Measurements from ENCODE around the gene TACC2.
"Not testable (repeated sequence)": the region's sequence is repeated elsewhere in the genome, so short reads cannot be mapped to it uniquely, and the experiment has no call there.

TACC2 gene

GRCh38 chr10:122194251-122194650 lies 205.3 kb downstream of the TACC2 start:
- H3K27me3 ChIP-seq (ENCODE audit: control insufficient read depth, insufficient read depth, low read length) = no peaks in the 10 kb centered on the region
- H3K9ac ChIP-seq (ENCODE audit: low read length) = no peak overlapping the region
- peaks cover 14% of the 10 kb centered on the region for H3K36me3 ChIP-seq (ENCODE audit: control insufficient read depth, insufficient read depth, low read length)
- H3K9me3 ChIP-seq (ENCODE audit: control insufficient read depth, low read length) = no peaks in the 10 kb centered on the region
- H3K4me3 ChIP-seq (ENCODE audit: low read length) = no peak overlapping the region
- H3K4me1 ChIP-seq (ENCODE audit: control insufficient read depth, insufficient read depth, low read length) = no peaks in the 10 kb centered on the region

- no peaks in the 10 kb centered on the region for H3K9me3 ChIP-seq (ENCODE audit: control insufficient read depth, low read length)
- no peak overlapping the region for H3K9ac ChIP-seq (ENCODE audit: low read length)
- H3K27me3 ChIP-seq (ENCODE audit: control insufficient read depth, insufficient read depth, low read length) = no peaks in the 10 kb centered on the region
- peaks cover 14% of the 10 kb centered on the region for H3K36me3 ChIP-seq (ENCODE audit: control insufficient read depth, insufficient read depth, low read length)
- H3K4me1 ChIP-seq (ENCODE audit: control insufficient read depth, insufficient read depth, low read length) = no peaks in the 10 kb centered on the region
- no peak overlapping the region for H3K4me3 ChIP-seq (ENCODE audit: low read length)
Measured at GRCh38 chr10:122196218-122196617, 207.3 kb downstream of the TACC2 start.

- Histone ChIP-seq H3K27me3 (ENCODE audit: control insufficient read depth, insufficient read depth, low read length) (no peaks in the 10 kb centered on the region), H3K4me3 (ENCODE audit: low read length) (no peak overlapping the region), H3K36me3 (ENCODE audit: control insufficient read depth, insufficient read depth, low read length) (peaks cover 14% of the 10 kb centered on the region), H3K4me1 (ENCODE audit: control insufficient read depth, insufficient read depth, low read length) (no peaks in the 10 kb centered on the region), H3K9me3 (ENCODE audit: control insufficient read depth, low read length) (no peaks in the 10 kb centered on the region), H3K9ac (ENCODE audit: low read length) (no peak overlapping the region)
Measured at GRCh38 chr10:122197611-122198222, 208.8 kb downstream of the TACC2 start.

- H3K27me3 ChIP-seq (ENCODE audit: control insufficient read depth, insufficient read depth, low read length) = no peaks in the 10 kb centered on the region
- H3K4me3 ChIP-seq (ENCODE audit: low read length) = no peak overlapping the region
- H3K36me3 ChIP-seq (ENCODE audit: control insufficient read depth, insufficient read depth, low read length) = peaks cover 14% of the 10 kb centered on the region
- no peaks in the 10 kb centered on the region for H3K9me3 ChIP-seq (ENCODE audit: control insufficient read depth, low read length)
- no peaks in the 10 kb centered on the region for H3K4me1 ChIP-seq (ENCODE audit: control insufficient read depth, insufficient read depth, low read length)
- H3K9ac ChIP-seq (ENCODE audit: low read length) = no peak overlapping the region
Measured at GRCh38 chr10:122198631-122199030, 209.7 kb downstream of the TACC2 start.

- no peak overlapping the region for H3K4me3 ChIP-seq (ENCODE audit: low read length)
- H3K9ac ChIP-seq (ENCODE audit: low read length) = no peak overlapping the region
- no peaks in the 10 kb centered on the region for H3K9me3 ChIP-seq (ENCODE audit: control insufficient read depth, low read length)
- H3K36me3 ChIP-seq (ENCODE audit: control insufficient read depth, insufficient read depth, low read length) = peaks cover 14% of the 10 kb centered on the region
- H3K4me1 ChIP-seq (ENCODE audit: control insufficient read depth, insufficient read depth, low read length) = no peaks in the 10 kb centered on the region
- H3K27me3 ChIP-seq (ENCODE audit: control insufficient read depth, insufficient read depth, low read length) = no peaks in the 10 kb centered on the region
Measured at GRCh38 chr10:122199070-122199469, 210.1 kb downstream of the TACC2 start.

GRCh38 chr10:122199689-122200088 lies 210.7 kb downstream of the TACC2 start:
- no peaks in the 10 kb centered on the region for H3K4me1 ChIP-seq (ENCODE audit: control insufficient read depth, insufficient read depth, low read length)
- H3K36me3 ChIP-seq (ENCODE audit: control insufficient read depth, insufficient read depth, low read length) = peaks cover 10% of the 10 kb centered on the region
- H3K27me3 ChIP-seq (ENCODE audit: control insufficient read depth, insufficient read depth, low read length) = no peaks in the 10 kb centered on the region
- no peak overlapping the region for H3K4me3 ChIP-seq (ENCODE audit: low read length)
- no peaks in the 10 kb centered on the region for H3K9me3 ChIP-seq (ENCODE audit: control insufficient read depth, low read length)
- no peak overlapping the region for H3K9ac ChIP-seq (ENCODE audit: low read length)

GRCh38 chr10:122201401-122201800 lies 212.4 kb downstream of the TACC2 start:
- no peak overlapping the region for H3K9ac ChIP-seq (ENCODE audit: low read length)
- H3K4me1 ChIP-seq (ENCODE audit: control insufficient read depth, insufficient read depth, low read length) = no peaks in the 10 kb centered on the region
- no peaks in the 10 kb centered on the region for H3K9me3 ChIP-seq (ENCODE audit: control insufficient read depth, low read length)
- no peaks in the 10 kb centered on the region for H3K36me3 ChIP-seq (ENCODE audit: control insufficient read depth, insufficient read depth, low read length)
- H3K27me3 ChIP-seq (ENCODE audit: control insufficient read depth, insufficient read depth, low read length) = no peaks in the 10 kb centered on the region
- H3K4me3 ChIP-seq (ENCODE audit: low read length) = no peak overlapping the region

GRCh38 chr10:122203180-122203579 lies 214.2 kb downstream of the TACC2 start:
- not testable (repeated sequence) for H3K9me3 ChIP-seq (ENCODE audit: control insufficient read depth, low read length); H3K36me3 ChIP-seq (ENCODE audit: control insufficient read depth, insufficient read depth, low read length); H3K27me3 ChIP-seq (ENCODE audit: control insufficient read depth, insufficient read depth, low read length); H3K4me3 ChIP-seq (ENCODE audit: low read length); H3K9ac ChIP-seq (ENCODE audit: low read length); H3K4me1 ChIP-seq (ENCODE audit: control insufficient read depth, insufficient read depth, low read length)

GRCh38 chr10:122204691-122205489 lies 215.9 kb downstream of the TACC2 start:
- Histone ChIP-seq H3K36me3 (ENCODE audit: control insufficient read depth, insufficient read depth, low read length) (no peaks in the 10 kb centered on the region), H3K4me1 (ENCODE audit: control insufficient read depth, insufficient read depth, low read length) (no peaks in the 10 kb centered on the region), H3K9me3 (ENCODE audit: control insufficient read depth, low read length) (no peaks in the 10 kb centered on the region), H3K27me3 (ENCODE audit: control insufficient read depth, insufficient read depth, low read length) (no peaks in the 10 kb centered on the region), H3K4me3 (ENCODE audit: low read length) (no peak overlapping the region), H3K9ac (ENCODE audit: low read length) (no peak overlapping the region)

GRCh38 chr10:122206471-122207065 lies 217.6 kb downstream of the TACC2 start:
- H3K27me3 ChIP-seq (ENCODE audit: control insufficient read depth, insufficient read depth, low read length) = no peaks in the 10 kb centered on the region
- no peak overlapping the region for H3K4me3 ChIP-seq (ENCODE audit: low read length)
- no peak overlapping the region for H3K9ac ChIP-seq (ENCODE audit: low read length)
- H3K9me3 ChIP-seq (ENCODE audit: control insufficient read depth, low read length) = no peaks in the 10 kb centered on the region
- no peaks in the 10 kb centered on the region for H3K36me3 ChIP-seq (ENCODE audit: control insufficient read depth, insufficient read depth, low read length)
- no peaks in the 10 kb centered on the region for H3K4me1 ChIP-seq (ENCODE audit: control insufficient read depth, insufficient read depth, low read length)

GRCh38 chr10:122207163-122207562 lies 218.2 kb downstream of the TACC2 start:
- Histone ChIP-seq H3K9ac (ENCODE audit: low read length) (no peak overlapping the region), H3K4me1 (ENCODE audit: control insufficient read depth, insufficient read depth, low read length) (no peaks in the 10 kb centered on the region), H3K27me3 (ENCODE audit: control insufficient read depth, insufficient read depth, low read length) (no peaks in the 10 kb centered on the region), H3K36me3 (ENCODE audit: control insufficient read depth, insufficient read depth, low read length) (no peaks in the 10 kb centered on the region), H3K4me3 (ENCODE audit: low read length) (no peak overlapping the region), H3K9me3 (ENCODE audit: control insufficient read depth, low read length) (no peaks in the 10 kb centered on the region)

GRCh38 chr10:122207596-122207995 lies 218.6 kb downstream of the TACC2 start:
- Histone ChIP-seq H3K9me3 (ENCODE audit: control insufficient read depth, low read length) (no peaks in the 10 kb centered on the region), H3K4me3 (ENCODE audit: low read length) (no peak overlapping the region), H3K9ac (ENCODE audit: low read length) (no peak overlapping the region), H3K27me3 (ENCODE audit: control insufficient read depth, insufficient read depth, low read length) (no peaks in the 10 kb centered on the region), H3K4me1 (ENCODE audit: control insufficient read depth, insufficient read depth, low read length) (no peaks in the 10 kb centered on the region), H3K36me3 (ENCODE audit: control insufficient read depth, insufficient read depth, low read length) (no peaks in the 10 kb centered on the region)

Measured in mucosa of stomach (tissue), 1 donor.